Measurements from ENCODE around the gene LTO1. TPM values are rescaled to one million over a fixed set of nuclear protein-coding genes. Genes with fewer than 3 reads are reported as not detected.

The LTO1 gene
- total RNA-seq, 1 donor = 19.0 TPM

DNA sequence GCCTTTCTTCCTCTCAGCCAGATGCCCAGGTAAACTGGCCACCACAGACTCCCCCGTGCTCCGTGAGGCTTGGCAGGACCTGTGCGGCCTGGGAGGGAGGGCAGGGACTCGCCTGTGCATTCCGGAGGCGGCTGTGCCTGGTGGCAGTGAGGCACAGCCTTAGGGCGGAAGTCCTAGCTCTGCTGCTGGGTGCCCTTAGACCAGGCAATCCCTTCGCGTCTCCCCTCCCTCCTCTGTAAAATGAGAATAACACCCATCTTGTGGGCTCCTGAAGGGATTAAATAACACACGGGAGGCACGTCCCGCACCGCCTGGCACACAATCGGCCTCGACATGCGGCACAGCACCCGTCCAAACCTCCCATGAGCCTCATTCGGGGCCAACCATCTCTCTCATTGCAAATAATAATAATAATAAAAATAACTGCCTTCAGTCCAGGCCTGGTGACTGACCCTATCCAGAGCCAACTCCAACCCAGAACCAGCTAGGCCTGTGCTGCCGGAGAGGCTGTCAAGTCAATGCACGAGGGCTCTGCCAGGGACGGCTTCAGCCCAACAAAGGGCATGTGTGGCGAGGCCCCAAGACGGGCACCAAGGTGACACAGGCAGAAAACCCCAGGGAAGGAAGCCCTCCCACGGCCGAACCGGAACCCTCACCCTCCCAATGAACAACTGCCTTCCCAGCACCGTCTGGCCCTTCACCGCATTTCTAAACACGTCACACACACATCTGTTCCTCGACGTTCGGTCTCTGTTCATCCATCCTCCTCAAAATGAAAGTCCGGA is 8.2 kb downstream of the LTO1 start:
- H3K4me3 ChIP-seq (ENCODE audit: low read depth, low read length) = no peak overlapping the region
- no peak for TF ChIP-seq CTCF (IDR thresholded peaks at IDR 0.05; ENCODE audit: insufficient read depth, low read depth, low read length)
- DNase-seq (ENCODE audit: low read depth) = no peak

- H3K4me3 ChIP-seq (ENCODE audit: low read depth, low read length) = no peak overlapping the region
- no peak for TF ChIP-seq CTCF (IDR thresholded peaks at IDR 0.05; ENCODE audit: insufficient read depth, low read depth, low read length)
- no peak for DNase-seq (ENCODE audit: low read depth)
Measured at GRCh38 chr11:69666261-69666660, 8.9 kb downstream of the LTO1 start.

DNA sequence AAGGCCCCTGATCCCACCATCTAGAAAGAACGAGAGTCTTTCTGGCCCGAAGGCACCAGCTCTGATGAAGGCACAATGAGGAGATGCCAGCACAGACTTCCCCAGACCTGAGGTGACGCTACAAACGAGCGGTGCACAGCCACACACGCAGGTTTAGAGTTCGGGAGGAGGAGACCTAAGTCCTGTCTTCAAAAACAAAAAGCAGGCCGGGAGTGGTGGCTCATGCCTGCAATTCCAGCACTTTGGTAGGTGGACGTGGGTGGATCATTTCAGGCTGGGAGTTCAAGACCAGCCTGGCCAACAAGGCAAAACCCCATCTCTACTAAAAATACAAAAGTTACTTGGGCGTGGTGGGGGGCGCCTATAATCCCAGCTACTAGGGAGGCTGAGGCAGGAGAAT is 9.5 kb downstream of the LTO1 start:
- DNase-seq (ENCODE audit: low read depth) = no peak
- no peak overlapping the region for H3K4me3 ChIP-seq (ENCODE audit: low read depth, low read length)
- no peak for TF ChIP-seq CTCF (IDR thresholded peaks at IDR 0.05; ENCODE audit: insufficient read depth, low read depth, low read length)

GRCh38 chr11:69664901-69665300 is 10.3 kb downstream of the LTO1 start:
- H3K4me3 ChIP-seq (ENCODE audit: low read depth, low read length) = no peak overlapping the region
- no peak for DNase-seq (ENCODE audit: low read depth)
- no peak for TF ChIP-seq CTCF (IDR thresholded peaks at IDR 0.05; ENCODE audit: insufficient read depth, low read depth, low read length)

- no peak for TF ChIP-seq CTCF (IDR thresholded peaks at IDR 0.05; ENCODE audit: insufficient read depth, low read depth, low read length)
- no peak for DNase-seq (ENCODE audit: low read depth)
- H3K4me3 ChIP-seq (ENCODE audit: low read depth, low read length) = no peak overlapping the region
Measured at GRCh38 chr11:69664103-69664775, 10.9 kb downstream of the LTO1 start.

DNA sequence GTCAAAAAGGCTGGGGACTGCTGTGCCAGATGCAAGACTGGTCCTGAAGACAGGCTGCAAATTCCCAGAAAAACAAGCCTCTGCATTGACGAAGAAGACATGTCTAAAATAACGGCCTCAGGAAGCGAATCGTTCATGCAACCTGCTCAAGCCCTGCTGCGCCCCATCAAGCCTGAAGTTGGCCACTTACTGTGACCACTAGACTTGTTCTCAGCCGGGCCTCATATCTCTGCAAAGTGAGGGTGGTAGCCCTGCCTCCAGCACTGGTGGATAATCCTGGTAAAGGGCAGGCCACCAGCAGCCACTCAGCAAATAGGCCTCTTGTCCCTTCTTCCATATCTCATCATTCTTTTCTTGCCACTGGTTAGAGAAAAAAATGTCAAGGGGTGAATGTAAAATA is 11.8 kb downstream of the LTO1 start:
- TF ChIP-seq CTCF (IDR thresholded peaks at IDR 0.05; ENCODE audit: insufficient read depth, low read depth, low read length) = no peak
- H3K4me3 ChIP-seq (ENCODE audit: low read depth, low read length) = no peak overlapping the region
- no peak for DNase-seq (ENCODE audit: low read depth)

All from fibroblast of villous mesenchyme (primary cell).